Dermis lymphatic vessel endothelial cell (primary cell): ENCODE data around the gene MAP2. TPM values are rescaled to one million over a fixed set of nuclear protein-coding genes. Genes with fewer than 3 reads are reported as not detected.

Experiments
- total RNA-seq: library from RNA; depleted of rRNA; stranded (reverse); fragments of >200 nt; gene quantifications from 2 replicates; pipeline ENCODE4 v1.2.1, GENCODE V29; 2014

Gene MAP2
- 3.8 and 7.3 TPM in 2 replicates for total RNA-seq

GRCh38 chr2:209423562-209424198, at the start of gene MAP2:
TSS of gene MAP2 (plus strand) at chr2:209424047. CDS start at chr2:209653171, 229,124 bp downstream.

GRCh38 chr2:209771474-209772289, 347.8 kb downstream of the MAP2 start, which contains the start of gene UNC80:
TSS of gene UNC80 (plus strand) at chr2:209771832. CDS start at chr2:209772073, 241 bp downstream.

